Brain pericyte (primary cell): Measurements from ENCODE around the gene UBA52.
"Not testable (repeated sequence)": the region's sequence is repeated elsewhere in the genome, so short reads cannot be mapped to it uniquely, and the experiment has no call there.

Experiments
- DNase-seq: peaks from one replicate; pipeline ENCODE4 v3.0.0-alpha.2; 2012; ENCODE audit warnings: low read depth, low spot score

Gene UBA52

GRCh38 chr19:18592732-18593131, 21.1 kb downstream of the UBA52 start:
- not testable (repeated sequence) for DNase-seq

GRCh38 chr19:18593367-18594095, 21.9 kb downstream of the UBA52 start:
- no peak for DNase-seq

DNA sequence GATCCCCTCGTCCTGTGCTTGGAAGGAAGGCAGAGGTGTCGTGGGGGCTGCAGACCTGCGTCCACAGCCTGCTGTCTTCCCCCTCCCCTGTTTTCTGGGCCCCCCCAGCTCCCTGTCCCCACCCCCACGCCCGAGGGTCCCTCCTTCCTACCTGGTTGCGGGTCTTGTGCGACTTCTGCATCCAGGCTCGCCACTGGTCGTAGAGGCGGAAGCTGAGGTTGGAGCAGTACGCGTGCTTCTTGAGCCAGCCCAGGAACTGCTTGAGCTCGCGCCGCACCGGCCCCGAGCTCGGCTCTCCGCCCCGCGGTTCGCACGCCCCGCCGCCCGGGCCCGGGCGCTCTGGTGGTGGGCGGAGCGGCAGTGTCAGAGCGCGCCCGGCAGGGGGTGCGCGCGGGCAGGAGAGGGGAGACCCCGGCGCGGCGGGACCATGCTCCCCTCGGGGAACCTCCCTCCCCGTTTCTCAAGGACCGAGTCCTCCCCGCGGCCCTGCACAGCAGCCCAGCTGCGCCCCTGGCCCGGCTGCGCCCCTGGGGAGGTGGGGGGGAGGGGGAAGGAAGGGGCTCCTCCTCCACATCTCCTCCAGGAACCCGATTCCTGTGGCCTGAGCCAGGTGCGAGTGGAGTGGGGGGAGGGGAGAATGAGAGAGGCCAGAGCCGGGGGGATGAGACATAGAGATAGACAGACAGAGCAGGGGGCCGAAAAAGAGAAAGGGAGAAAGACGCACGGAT, 22.6 kb downstream of the UBA52 start:
- DNase-seq = no peak

DNA sequence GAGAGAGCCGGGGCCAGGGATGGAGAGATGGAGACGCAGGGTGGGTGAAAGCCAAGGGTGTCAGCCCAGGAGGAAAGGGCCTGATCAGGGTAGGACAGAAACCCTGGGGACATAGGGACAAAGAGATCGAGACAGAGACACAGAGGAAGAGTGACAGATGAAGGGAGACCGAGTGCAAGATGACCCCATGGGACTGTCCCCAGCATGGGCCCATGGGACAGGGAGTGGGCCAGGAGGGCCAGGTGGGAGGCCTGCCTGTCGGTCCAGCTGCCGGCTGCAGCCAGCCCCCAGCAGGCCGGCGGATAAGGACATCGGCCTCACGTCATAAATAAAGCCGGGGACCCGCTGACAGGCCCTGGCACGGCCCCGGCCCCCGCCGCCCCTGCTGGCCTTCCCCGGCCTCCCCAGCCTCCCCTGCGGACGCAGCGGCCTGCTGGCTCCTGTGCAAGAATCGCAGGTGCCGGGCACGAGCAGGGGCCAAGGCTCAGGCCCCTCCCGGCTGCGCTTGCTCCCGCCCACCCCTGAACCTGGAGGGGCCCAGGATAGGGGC, 23.2 kb downstream of the UBA52 start:
- no peak for DNase-seq

DNA sequence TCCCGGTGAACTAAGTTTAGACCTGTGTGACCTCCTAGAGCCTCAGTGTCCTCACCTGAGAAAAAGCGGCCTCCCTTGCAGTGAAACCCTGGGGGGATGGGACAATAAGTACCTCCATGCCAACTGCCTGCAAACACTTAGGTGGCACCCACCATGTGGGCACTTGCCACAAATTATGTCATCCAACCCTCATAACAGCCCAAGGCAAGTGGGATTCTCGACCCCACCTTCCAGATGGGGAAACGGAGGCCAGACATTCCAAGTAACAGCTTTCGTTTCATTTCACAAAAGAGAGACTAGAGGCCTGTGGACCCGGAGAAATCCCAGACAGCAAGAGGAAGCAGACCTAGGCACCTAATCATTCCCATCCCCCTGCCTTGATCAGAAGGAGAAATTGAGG, 23.8 kb downstream of the UBA52 start:
- DNase-seq = no peak

GRCh38 chr19:18596752-18597157, 25.1 kb downstream of the UBA52 start:
- DNase-seq = no peak

GRCh38 chr19:18597809-18598660, 26.4 kb downstream of the UBA52 start:
- DNase-seq = no peak

DNA sequence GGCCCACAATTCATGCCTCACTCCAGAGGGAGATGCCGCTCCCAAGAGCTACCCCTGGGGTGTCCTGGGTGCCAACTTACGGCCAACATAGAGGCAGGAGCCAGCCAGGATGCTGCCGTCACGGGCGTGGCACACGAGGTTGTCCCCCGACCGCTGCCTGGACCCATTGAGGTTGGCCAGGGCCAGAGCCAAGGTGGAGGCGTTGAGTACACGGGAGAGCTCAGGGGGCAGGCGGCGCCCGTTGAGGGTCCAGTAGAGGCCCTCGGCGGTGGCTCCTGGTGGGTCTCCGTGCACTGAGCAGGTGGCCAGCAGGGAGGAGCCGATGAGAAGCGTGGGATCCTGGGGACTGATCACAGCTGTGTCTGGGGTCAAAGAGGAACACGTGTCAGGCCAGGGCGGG, 27.8 kb downstream of the UBA52 start:
- DNase-seq = no peak

- not testable (repeated sequence) for DNase-seq
These were observed 29.2 kb downstream of the UBA52 start for GRCh38 chr19:18600692-18601397.

GRCh38 chr19:18601875-18602274, 30.2 kb downstream of the UBA52 start:
- DNase-seq = no peak

- no peak for DNase-seq
These were observed 31.7 kb downstream of the UBA52 start for GRCh38 chr19:18603255-18603957.

GRCh38 chr19:18603958-18604819, 32.5 kb downstream of the UBA52 start:
- no peak for DNase-seq

GRCh38 chr19:18604820-18605159, 33.1 kb downstream of the UBA52 start:
- DNase-seq = no peak

DNA sequence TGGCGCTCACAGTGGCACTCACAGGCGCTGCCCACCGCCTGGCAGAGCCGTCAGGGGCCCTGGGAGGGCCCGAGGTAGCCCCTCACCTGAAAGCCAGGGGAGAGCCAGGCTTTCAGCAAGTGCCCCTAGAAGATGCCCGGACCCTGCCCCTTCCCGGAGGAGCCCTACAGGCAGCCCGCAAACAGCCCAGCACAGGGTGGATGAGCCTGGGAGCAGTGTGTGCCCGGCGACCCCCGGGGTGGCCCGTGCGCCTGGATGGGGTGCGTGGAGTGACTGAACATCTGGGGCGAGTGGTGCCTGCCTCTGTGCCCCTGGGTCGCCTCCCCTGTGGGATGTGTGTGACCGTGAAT, 33.5 kb downstream of the UBA52 start:
- no peak for DNase-seq

GRCh38 chr19:18605546-18606280, 34.1 kb downstream of the UBA52 start:
- no peak for DNase-seq

- no peak for DNase-seq
These were observed 34.9 kb downstream of the UBA52 start, which contains the start of gene CRLF1 for GRCh38 chr19:18606281-18607225. Gene CRLF1, minus strand, starts transcription at chr19:18606799. Its CDS starts 143 bp downstream, at chr19:18606656.

GRCh38 chr19:18607226-18608101, 35.8 kb downstream of the UBA52 start:
- DNase-seq = no peak
